ENCODE results near the gene DENND1A.

GRCh38 chr9:123880420-123880819 is 49.5 kb downstream of the DENND1A start:
- TF ChIP-seq, protein P1, sequence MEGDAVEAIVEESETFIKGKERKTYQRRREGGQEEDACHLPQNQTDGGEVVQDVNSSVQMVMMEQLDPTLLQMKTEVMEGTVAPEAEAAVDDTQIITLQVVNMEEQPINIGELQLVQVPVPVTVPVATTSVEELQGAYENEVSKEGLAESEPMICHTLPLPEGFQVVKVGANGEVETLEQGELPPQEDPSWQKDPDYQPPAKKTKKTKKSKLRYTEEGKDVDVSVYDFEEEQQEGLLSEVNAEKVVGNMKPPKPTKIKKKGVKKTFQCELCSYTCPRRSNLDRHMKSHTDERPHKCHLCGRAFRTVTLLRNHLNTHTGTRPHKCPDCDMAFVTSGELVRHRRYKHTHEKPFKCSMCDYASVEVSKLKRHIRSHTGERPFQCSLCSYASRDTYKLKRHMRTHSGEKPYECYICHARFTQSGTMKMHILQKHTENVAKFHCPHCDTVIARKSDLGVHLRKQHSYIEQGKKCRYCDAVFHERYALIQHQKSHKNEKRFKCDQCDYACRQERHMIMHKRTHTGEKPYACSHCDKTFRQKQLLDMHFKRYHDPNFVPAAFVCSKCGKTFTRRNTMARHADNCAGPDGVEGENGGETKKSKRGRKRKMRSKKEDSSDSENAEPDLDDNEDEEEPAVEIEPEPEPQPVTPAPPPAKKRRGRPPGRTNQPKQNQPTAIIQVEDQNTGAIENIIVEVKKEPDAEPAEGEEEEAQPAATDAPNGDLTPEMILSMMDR (IDR thresholded peaks at IDR 0.05): no peak
- no peak for TF ChIP-seq POLR2A (IDR thresholded peaks at IDR 0.05)

Data from right lobe of liver (tissue), 4 donors.